CD8-positive, alpha-beta memory T cell (primary cell): ENCODE data around the gene NTM. TPM values are rescaled to one million over a fixed set of nuclear protein-coding genes. Genes with fewer than 3 reads are reported as not detected.

Source experiments
- CTCF ChIA-PET: fragments of 350-600 bp; sonication (Branson Sonifier 250); formaldehyde crosslinking; loops from one replicate; lab custom pipeline; 2021; ENCODE audit warnings: antibody characterized with exemption; lab: Charles Lee
- POLR2A ChIA-PET: fragments of 350-600 bp; sonication (Branson Sonifier 250); formaldehyde crosslinking; loops from one replicate; lab custom pipeline; 2021; ENCODE audit warnings: antibody characterized with exemption; lab: Charles Lee
- DNase-seq, 5 donors: peaks; one replicate each; pipeline versions ENCODE4 v3.0.0 to v3.0.0-alpha.2; 2020 to 2022; ENCODE audit warnings: mixed read lengths in 1 of 5
- H3K27ac ChIP-seq: one replicate; pipeline ENCODE4 v1.7.0; 2013; ENCODE audit warnings: low read depth, mild to moderate bottlenecking, low read length, moderate library complexity
- H3K27me3 ChIP-seq: 2 replicates; pipeline ENCODE4 v1.7.0; 2013; ENCODE audit warnings: low read length, mild to moderate bottlenecking; ENCODE audit not compliant: insufficient read depth, poor library complexity, severe bottlenecking
- H3K36me3 ChIP-seq: 2 replicates; pipeline ENCODE4 v1.7.0; 2013; ENCODE audit warnings: mild to moderate bottlenecking, low read length, moderate library complexity; ENCODE audit not compliant: insufficient read depth
- H3K4me1 ChIP-seq: 2 replicates; pipeline ENCODE4 v1.7.0; 2013; ENCODE audit warnings: mild to moderate bottlenecking, low read length, moderate library complexity; ENCODE audit not compliant: insufficient read depth
- H3K4me3 ChIP-seq: 2 replicates; pipeline ENCODE4 v1.7.0; 2013; ENCODE audit warnings: mild to moderate bottlenecking, low read length
- H3K9me3 ChIP-seq: 2 replicates; pipeline ENCODE4 v1.7.0; 2013; ENCODE audit warnings: mild to moderate bottlenecking, low read length
- H3K27ac Mint-ChIP-seq, 8 donors: one replicate each; pipeline ENCODE4 v1.8.0; 2020 to 2021; ENCODE audit warnings: mixed read lengths in 8 of 8, mild to moderate bottlenecking in 6 of 8, inconsistent platforms in 3 of 8, moderate library complexity in 3 of 8
- H3K27me3 Mint-ChIP-seq, 2 donors: one replicate each; pipeline ENCODE4 v1.8.0; 2020 to 2021; ENCODE audit warnings: mixed read lengths in 2 of 2, mild to moderate bottlenecking in 1 of 2, moderate library complexity in 1 of 2
- H3K36me3 Mint-ChIP-seq, 3 donors: one replicate each; pipeline ENCODE4 v1.8.0; 2020 to 2021; ENCODE audit warnings: mixed read lengths in 3 of 3, inconsistent platforms in 1 of 3, mild to moderate bottlenecking in 1 of 3
- H3K4me1 Mint-ChIP-seq, 3 donors: one replicate each; pipeline ENCODE4 v1.8.0; 2020 to 2021; ENCODE audit warnings: mixed read lengths in 3 of 3, inconsistent platforms in 1 of 3, mild to moderate bottlenecking in 1 of 3
- H3K4me3 Mint-ChIP-seq, 7 donors: one replicate each; pipeline ENCODE4 v1.8.0; 2020 to 2021; ENCODE audit warnings: mixed read lengths in 7 of 7, mild to moderate bottlenecking in 6 of 7, moderate library complexity in 4 of 7, inconsistent platforms in 2 of 7
- H3K9me3 Mint-ChIP-seq, 5 donors: one replicate each; pipeline ENCODE4 v1.8.0; 2020 to 2022; ENCODE audit warnings: mixed read lengths in 5 of 5, mild to moderate bottlenecking in 3 of 5, moderate library complexity in 2 of 5, inconsistent platforms in 1 of 5
- polyA plus RNA-seq: library from polyadenylated mRNA; unstranded; fragments of 300-500 nt; fragmentation: Illumina TruSeq; gene quantifications from one replicate; pipeline ENCODE4 v1.2.3, GENCODE V29; 2021
- total RNA-seq, 2 experiments: library from RNA; stranded (reverse); gene quantifications; one replicate each; pipeline ENCODE4 v1.2.3, GENCODE V29; 2021

The NTM gene
- total and polyA plus RNA-seq, 3 experiments from 2014 or later: not detected

GRCh38 chr11:131640320-131640719 is 269.9 kb downstream of the NTM start:
- H3K27ac Mint-ChIP-seq: no peak overlapping the region
- ChIA-PET POLR2A (no interaction called here), CTCF (no interaction called here)
- Histone ChIP-seq H3K36me3 (no peaks in the 10 kb centered on the region), H3K4me3 (no peak overlapping the region), H3K9me3 (no peaks in the 10 kb centered on the region), H3K4me1 (no peaks in the 10 kb centered on the region), H3K27ac (no peak overlapping the region), H3K27me3 (no peaks in the 10 kb centered on the region)
- no peaks in the 10 kb centered on the region for H3K27me3 Mint-ChIP-seq
- H3K36me3 Mint-ChIP-seq: no peaks in the 10 kb centered on the region
- H3K9me3 Mint-ChIP-seq: peaks cover 0 to 3% (median 2%) of the 10 kb centered on the region in 5 donors
- H3K4me1 Mint-ChIP-seq: no peaks in the 10 kb centered on the region
- H3K4me3 Mint-ChIP-seq: no peak overlapping the region
- DNase-seq: no peak

GRCh38 chr11:131642756-131643531 is 272.5 kb downstream of the NTM start:
- Mint-ChIP-seq H3K27me3 (no peaks in the 10 kb centered on the region), H3K9me3 (peaks cover 0 to 6% (median 2%) of the 10 kb centered on the region in 5 donors), H3K36me3 (no peaks in the 10 kb centered on the region), H3K4me1 (no peaks in the 10 kb centered on the region), H3K27ac (no peak overlapping the region), H3K4me3 (no peak overlapping the region)
- Histone ChIP-seq H3K27ac (no peak overlapping the region), H3K4me3 (no peak overlapping the region), H3K27me3 (no peaks in the 10 kb centered on the region), H3K4me1 (no peaks in the 10 kb centered on the region), H3K36me3 (no peaks in the 10 kb centered on the region), H3K9me3 (no peaks in the 10 kb centered on the region)
- ChIA-PET POLR2A (no interaction called here), CTCF (no interaction called here)
- no peak for DNase-seq

- CTCF ChIA-PET: no interaction called here
- no peaks in the 10 kb centered on the region for H3K36me3 Mint-ChIP-seq
- Histone ChIP-seq H3K9me3 (no peaks in the 10 kb centered on the region), H3K36me3 (no peaks in the 10 kb centered on the region), H3K4me3 (no peak overlapping the region), H3K27ac (no peak overlapping the region), H3K4me1 (no peaks in the 10 kb centered on the region), H3K27me3 (no peaks in the 10 kb centered on the region)
- no peak for DNase-seq
- POLR2A ChIA-PET: no interaction called here
- H3K4me3 Mint-ChIP-seq: no peak overlapping the region
- H3K27ac Mint-ChIP-seq: no peak overlapping the region
- H3K27me3 Mint-ChIP-seq: no peaks in the 10 kb centered on the region
- H3K4me1 Mint-ChIP-seq: no peaks in the 10 kb centered on the region
- peaks cover 0 to 7% (median 2%) of the 10 kb centered on the region in 5 donors for H3K9me3 Mint-ChIP-seq
Measured at GRCh38 chr11:131644204-131644795, 273.9 kb downstream of the NTM start.

- no peak overlapping the region for H3K4me3 Mint-ChIP-seq
- Histone ChIP-seq H3K4me3 (no peak overlapping the region), H3K4me1 (no peaks in the 10 kb centered on the region), H3K27ac (no peak overlapping the region), H3K36me3 (no peaks in the 10 kb centered on the region), H3K27me3 (no peaks in the 10 kb centered on the region), H3K9me3 (no peaks in the 10 kb centered on the region)
- H3K27me3 Mint-ChIP-seq: no peaks in the 10 kb centered on the region
- DNase-seq: no peak
- no peak overlapping the region for H3K27ac Mint-ChIP-seq
- no peaks in the 10 kb centered on the region for H3K4me1 Mint-ChIP-seq
- CTCF ChIA-PET: no interaction called here
- POLR2A ChIA-PET: no interaction called here
- no peaks in the 10 kb centered on the region for H3K36me3 Mint-ChIP-seq
- H3K9me3 Mint-ChIP-seq: peaks cover 0 to 7% (median 2%) of the 10 kb centered on the region in 5 donors
Measured at GRCh38 chr11:131645237-131645636, 274.8 kb downstream of the NTM start.

GRCh38 chr11:131649856-131650255 is 279.4 kb downstream of the NTM start:
- Mint-ChIP-seq H3K4me3 (no peak overlapping the region), H3K27ac (no peak overlapping the region)

GRCh38 chr11:131652231-131652630 is 281.8 kb downstream of the NTM start:
- Histone ChIP-seq H3K4me1 (no peaks in the 10 kb centered on the region), H3K9me3 (no peaks in the 10 kb centered on the region), H3K4me3 (no peak overlapping the region), H3K27me3 (no peaks in the 10 kb centered on the region), H3K36me3 (no peaks in the 10 kb centered on the region), H3K27ac (no peak overlapping the region)
- ChIA-PET POLR2A (no interaction called here), CTCF (no interaction called here)
- H3K36me3 Mint-ChIP-seq: no peaks in the 10 kb centered on the region
- H3K4me1 Mint-ChIP-seq: no peaks in the 10 kb centered on the region
- peaks cover 0 to 4% of the 10 kb centered on the region in 2 donors for H3K27me3 Mint-ChIP-seq
- H3K4me3 Mint-ChIP-seq: no peak overlapping the region
- DNase-seq: no peak
- peaks cover 0 to 14% (median 3%) of the 10 kb centered on the region in 5 donors for H3K9me3 Mint-ChIP-seq
- no peak overlapping the region for H3K27ac Mint-ChIP-seq

More at GRCh38 chr11:131649856-131650255, 279.4 kb downstream of the NTM start:
- Histone ChIP-seq H3K9me3 (no peaks in the 10 kb centered on the region), H3K27ac (no peak overlapping the region), H3K4me3 (no peak overlapping the region), H3K36me3 (no peaks in the 10 kb centered on the region), H3K27me3 (no peaks in the 10 kb centered on the region), H3K4me1 (no peaks in the 10 kb centered on the region)
- Mint-ChIP-seq H3K9me3 (peaks cover 0 to 12% (median 3%) of the 10 kb centered on the region in 5 donors), H3K27me3 (peaks cover 0 to 4% of the 10 kb centered on the region in 2 donors), H3K4me1 (no peaks in the 10 kb centered on the region), H3K36me3 (no peaks in the 10 kb centered on the region)
- ChIA-PET POLR2A (no interaction called here), CTCF (no interaction called here)
- DNase-seq: no peak

GRCh38 chr11:131653260-131653659 is 282.8 kb downstream of the NTM start:
- H3K9me3 Mint-ChIP-seq: peaks cover 0 to 11% (median 3%) of the 10 kb centered on the region in 5 donors
- CTCF ChIA-PET: no interaction called here
- Histone ChIP-seq H3K4me3 (no peak overlapping the region), H3K9me3 (no peaks in the 10 kb centered on the region), H3K36me3 (no peaks in the 10 kb centered on the region), H3K4me1 (no peaks in the 10 kb centered on the region), H3K27ac (no peak overlapping the region), H3K27me3 (no peaks in the 10 kb centered on the region)
- POLR2A ChIA-PET: no interaction called here
- no peaks in the 10 kb centered on the region for H3K36me3 Mint-ChIP-seq
- no peaks in the 10 kb centered on the region for H3K4me1 Mint-ChIP-seq
- H3K27ac Mint-ChIP-seq: no peak overlapping the region
- H3K27me3 Mint-ChIP-seq: peaks cover 0 to 4% of the 10 kb centered on the region in 2 donors
- no peak overlapping the region for H3K4me3 Mint-ChIP-seq
- no peak for DNase-seq

GRCh38 chr11:131654849-131655248 is 284.4 kb downstream of the NTM start:
- no peaks in the 10 kb centered on the region for H3K36me3 ChIP-seq
- no peaks in the 10 kb centered on the region for H3K4me1 Mint-ChIP-seq
- peaks cover 0 to 4% of the 10 kb centered on the region in 2 donors for H3K27me3 Mint-ChIP-seq
- POLR2A ChIA-PET: no interaction called here
- no peak overlapping the region for H3K27ac ChIP-seq
- H3K4me3 Mint-ChIP-seq: no peak overlapping the region
- no peak overlapping the region for H3K27ac Mint-ChIP-seq
- peaks cover 0 to 13% (median 3%) of the 10 kb centered on the region in 5 donors for H3K9me3 Mint-ChIP-seq
- CTCF ChIA-PET: no interaction called here
- DNase-seq: no peak
- H3K36me3 Mint-ChIP-seq: no peaks in the 10 kb centered on the region
- H3K27me3 ChIP-seq: no peaks in the 10 kb centered on the region
- no peak overlapping the region for H3K4me3 ChIP-seq
- no peaks in the 10 kb centered on the region for H3K9me3 ChIP-seq
- no peaks in the 10 kb centered on the region for H3K4me1 ChIP-seq
